T-cell (primary cell): ENCODE results near the gene ZNF777. TPM values are rescaled to one million over a fixed set of nuclear protein-coding genes. Genes with fewer than 3 reads are reported as not detected.

Experiments
- ATAC-seq, 4 experiments: fragments of 200-7000 bp in 3 of 4; fragments of 150-1000 bp in 1 of 4; cut with Tn5 transposase; replicated peaks in 1 of 4; 1 replicate in 3 of 4; 2 replicates in 1 of 4; pipeline ENCODE4 v1.10.0; 2021; ENCODE audit warnings: moderate library complexity in 3 of 4, mild to moderate bottlenecking in 2 of 4, moderate number of reproducible peaks in 1 of 4
- CTCF ChIA-PET, 2 donors: fragments of 300-600 bp; sonication (Branson Sonifier 250); formaldehyde crosslinking; loops; one replicate each; lab custom pipeline; 2022; ENCODE audit warnings: antibody characterized with exemption in 2 of 2; lab: Charles Lee
- POLR2A ChIA-PET, 2 donors: fragments of 300-600 bp; sonication (Branson Sonifier 250); formaldehyde crosslinking; loops; one replicate each; lab custom pipeline; 2022; ENCODE audit warnings: antibody characterized with exemption in 2 of 2; lab: Charles Lee
- DNase-seq, 35 experiments: peaks; one replicate each; pipeline versions ENCODE4 v3.0.0 to v3.0.0-alpha.2; 2013 to 2023
- H3K27ac ChIP-seq: one replicate; pipeline ENCODE4 v1.5.1; 2013; ENCODE audit warnings: low read length
- H3K27me3 ChIP-seq, 2 experiments: replicated peaks in 1 of 2; 1 replicate in 1 of 2; 2 replicates in 1 of 2; pipeline versions ENCODE4 v1.6.1 to v1.7.0; 2013; ENCODE audit warnings: low read length in 1 of 2, mixed read lengths in 1 of 2; ENCODE audit not compliant: control insufficient read depth in 2 of 2, insufficient read depth in 2 of 2; ENCODE audit errors: extremely low read depth in 1 of 2
- H3K36me3 ChIP-seq, 2 donors: 1 replicate in 1 of 2; 2 replicates in 1 of 2; pipeline versions ENCODE4 v1.6.1 to v1.7.0; 2013; ENCODE audit warnings: low read length in 1 of 2; ENCODE audit not compliant: control insufficient read depth in 2 of 2, insufficient read depth in 1 of 2; ENCODE audit errors: extremely low read depth in 1 of 2
- H3K4me1 ChIP-seq, 2 experiments: 1 replicate in 1 of 2; 2 replicates in 1 of 2; pipeline versions ENCODE4 v1.6.1 to v1.7.0; 2013; ENCODE audit warnings: low read length in 2 of 2, mixed read lengths in 1 of 2; ENCODE audit not compliant: insufficient read depth in 2 of 2, control insufficient read depth in 1 of 2; ENCODE audit errors: extremely low read depth in 1 of 2
- H3K4me3 ChIP-seq, 2 donors: 1 replicate in 1 of 2; 2 replicates in 1 of 2; pipeline versions ENCODE4 v1.5.1 to v1.7.0; 2013; ENCODE audit warnings: mild to moderate bottlenecking in 2 of 2, low read length in 1 of 2, moderate library complexity in 1 of 2; ENCODE audit not compliant: control insufficient read depth in 1 of 2; ENCODE audit errors: extremely low read depth in 1 of 2
- H3K9me3 ChIP-seq: 2 replicates; pipeline ENCODE4 v1.7.0; 2013
- H3K27ac Mint-ChIP-seq, 2 donors: one replicate each; pipeline ENCODE4 v1.8.0; 2020 to 2021; ENCODE audit warnings: mild to moderate bottlenecking in 2 of 2, mixed read lengths in 2 of 2
- H3K27me3 Mint-ChIP-seq, 2 donors: one replicate each; pipeline ENCODE4 v1.8.0; 2021 to 2022; ENCODE audit warnings: mixed read lengths in 2 of 2
- H3K36me3 Mint-ChIP-seq: one replicate; pipeline ENCODE4 v1.8.0; 2021; ENCODE audit warnings: mixed read lengths
- H3K4me1 Mint-ChIP-seq, 3 donors: one replicate each; pipeline ENCODE4 v1.8.0; 2020 to 2022; ENCODE audit warnings: mixed read lengths in 3 of 3, mild to moderate bottlenecking in 1 of 3
- H3K4me3 Mint-ChIP-seq, 3 donors: one replicate each; pipeline ENCODE4 v1.8.0; 2020 to 2022; ENCODE audit warnings: mild to moderate bottlenecking in 3 of 3, mixed read lengths in 3 of 3, moderate library complexity in 3 of 3
- H3K9me3 Mint-ChIP-seq, 3 donors: one replicate each; pipeline ENCODE4 v1.8.0; 2020 to 2022; ENCODE audit warnings: mixed read lengths in 3 of 3
- WGBS: methylation state at CpG from one replicate; pipeline ENCODE4 v1.1.5; 2013; ENCODE audit warnings: missing lambda C conversion rate; ENCODE audit not compliant: insufficient coverage; 5-methylcytosine and 5-hydroxymethylcytosine counted together
- total RNA-seq, 35 experiments: library from RNA in 6 of 35; stranded (reverse) in 6 of 35; fragments of 120-200 nt in 1 of 35; gene quantifications; one replicate each; pipeline versions ENCODE4 v1.2.1 to v1.2.4 and lab custom pipeline; 2013 to 2026

Gene ZNF777
- total RNA-seq, 5 donors from 2014 or later (not counting 1 experiment from before 2014, with no cell fraction given): 13.2 to 22.5 (median 19.8) TPM

- ATAC-seq (no peak), DNase-seq (no peak)
- Mint-ChIP-seq H3K27ac (no peak overlapping the region), H3K4me1 (peaks cover 0 to 4% (median 0%) of the 10 kb centered on the region in 3 donors), H3K4me3 (no peak overlapping the region), H3K36me3 (peaks cover 57% of the 10 kb centered on the region), H3K9me3 (no peaks in the 10 kb centered on the region), H3K27me3 (no peaks in the 10 kb centered on the region)
- Histone ChIP-seq H3K4me3 (no peak overlapping the region), H3K27me3 (no peaks in the 10 kb centered on the region), H3K27ac (no peak overlapping the region), H3K4me1 (no peaks in the 10 kb centered on the region), H3K9me3 (no peaks in the 10 kb centered on the region), H3K36me3 (peaks cover 28 to 53% of the 10 kb centered on the region in 2 donors)
- POLR2A ChIA-PET: no interaction called here
- 100% methylated on average over 3 of the region's 6 CpGs for WGBS
- CTCF ChIA-PET: no interaction called here
Measured at GRCh38 chr7:149473251-149473650, 12.4 kb upstream of the ZNF777 start.

GRCh38 chr7:149471289-149471953 lies 10.6 kb upstream of the ZNF777 start:
- Histone ChIP-seq H3K9me3 (peaks cover 2% of the 10 kb centered on the region), H3K27ac (no peak overlapping the region), H3K36me3 (peaks cover 28 to 37% of the 10 kb centered on the region in 2 donors), H3K4me3 (no peak overlapping the region), H3K4me1 (no peaks in the 10 kb centered on the region), H3K27me3 (no peaks in the 10 kb centered on the region)
- ATAC-seq: no peak
- Mint-ChIP-seq H3K4me1 (peaks cover 0 to 4% (median 0%) of the 10 kb centered on the region in 3 donors), H3K27me3 (peaks cover 0 to 1% of the 10 kb centered on the region in 2 donors), H3K4me3 (no peak overlapping the region), H3K36me3 (peaks cover 45% of the 10 kb centered on the region), H3K9me3 (peaks cover 0 to under 1% (median 0%) of the 10 kb centered on the region in 3 donors), H3K27ac (no peak overlapping the region)
- DNase-seq: no peak
- ChIA-PET POLR2A (no interaction called here), CTCF (no interaction called here)
- WGBS: 100% methylated on average over 1 of the region's 6 CpGs

- POLR2A ChIA-PET: no interaction called here
- H3K27ac Mint-ChIP-seq: no peak overlapping the region
- H3K4me1 Mint-ChIP-seq: no peaks in the 10 kb centered on the region
- peaks cover 0 to 4% (median 0%) of the 10 kb centered on the region in 3 donors for H3K9me3 Mint-ChIP-seq
- H3K27me3 Mint-ChIP-seq: peaks cover 5 to 7% of the 10 kb centered on the region in 2 donors
- 96% methylated on average over 5 of the region's 8 CpGs for WGBS
- H3K9me3 ChIP-seq: peaks cover 2% of the 10 kb centered on the region
- ATAC-seq (no peak), DNase-seq (no peak)
- no peak overlapping the region for H3K27ac ChIP-seq
- H3K4me3 Mint-ChIP-seq: no peak overlapping the region
- H3K4me1 ChIP-seq: no peaks in the 10 kb centered on the region
- H3K36me3 Mint-ChIP-seq: peaks cover 37% of the 10 kb centered on the region
- peaks cover 0 to 3% of the 10 kb centered on the region in 2 experiments for H3K27me3 ChIP-seq
- H3K36me3 ChIP-seq: peaks cover 19 to 23% of the 10 kb centered on the region in 2 donors
- H3K4me3 ChIP-seq: no peak overlapping the region
- CTCF ChIA-PET: no interaction called here
Measured at GRCh38 chr7:149469806-149470205, 8.9 kb upstream of the ZNF777 start.

- H3K4me3 Mint-ChIP-seq: no peak overlapping the region
- peaks cover 2% of the 10 kb centered on the region for H3K9me3 ChIP-seq
- peaks cover 13 to 14% of the 10 kb centered on the region in 2 donors for H3K27me3 Mint-ChIP-seq
- H3K27me3 ChIP-seq: peaks cover 0 to 7% of the 10 kb centered on the region in 2 experiments
- no peak for DNase-seq
- H3K4me1 Mint-ChIP-seq: no peaks in the 10 kb centered on the region
- no peak overlapping the region for H3K27ac Mint-ChIP-seq
- POLR2A ChIA-PET: interaction anchor here in 1 of 2 donors (0.7 kb wide), 1 partner anchor 54 kb away, joined by 4 read pairs; no protein-coding TSS in a partner anchor
- H3K4me1 ChIP-seq: no peaks in the 10 kb centered on the region
- no peak overlapping the region for H3K27ac ChIP-seq
- H3K9me3 Mint-ChIP-seq: peaks cover 0 to 4% (median 0%) of the 10 kb centered on the region in 3 donors
- CTCF ChIA-PET: no interaction called here
- H3K36me3 ChIP-seq: peaks cover 4 to 9% of the 10 kb centered on the region in 2 donors
- ATAC-seq: no peak
- WGBS: 97% methylated on average over 4 of the region's 5 CpGs
- H3K4me3 ChIP-seq: no peak overlapping the region
- H3K36me3 Mint-ChIP-seq: peaks cover 26% of the 10 kb centered on the region
Measured at GRCh38 chr7:149468208-149468607, 7.3 kb upstream of the ZNF777 start.

- CTCF ChIA-PET: no interaction called here
- peaks cover 18% of the 10 kb centered on the region for H3K36me3 Mint-ChIP-seq
- peaks cover 13 to 14% of the 10 kb centered on the region in 2 donors for H3K27me3 Mint-ChIP-seq
- H3K36me3 ChIP-seq: peaks cover 0 to 1% of the 10 kb centered on the region in 2 donors
- H3K27me3 ChIP-seq: peaks cover 0 to 7% of the 10 kb centered on the region in 2 experiments
- ATAC-seq: no peak
- H3K4me3 Mint-ChIP-seq: no peak overlapping the region
- H3K9me3 ChIP-seq: peaks cover 2% of the 10 kb centered on the region
- POLR2A ChIA-PET: interaction anchor here in 1 of 2 donors (0.7 kb wide), 1 partner anchor 53 kb away, joined by 4 read pairs; no protein-coding TSS in a partner anchor
- no peak overlapping the region for H3K27ac Mint-ChIP-seq
- H3K4me1 ChIP-seq: no peaks in the 10 kb centered on the region
- no CpG with 5 or more reads among the region's 1 CpG for WGBS
- no peak overlapping the region for H3K27ac ChIP-seq
- no peak overlapping the region for H3K4me3 ChIP-seq
- no peak for DNase-seq
- no peaks in the 10 kb centered on the region for H3K4me1 Mint-ChIP-seq
- peaks cover 0 to 4% (median 0%) of the 10 kb centered on the region in 3 donors for H3K9me3 Mint-ChIP-seq
Measured at GRCh38 chr7:149467321-149467859, 6.5 kb upstream of the ZNF777 start.

- H3K4me3 Mint-ChIP-seq: no peak overlapping the region
- ATAC-seq (no peak), DNase-seq (no peak)
- Histone ChIP-seq H3K4me1 (peaks cover 0 to under 1% of the 10 kb centered on the region in 2 experiments), H3K9me3 (peaks cover 2% of the 10 kb centered on the region), H3K4me3 (no peak overlapping the region), H3K36me3 (no peaks in the 10 kb centered on the region), H3K27ac (no peak overlapping the region), H3K27me3 (peaks cover 0 to 7% of the 10 kb centered on the region in 2 experiments)
- peaks cover 13 to 14% of the 10 kb centered on the region in 2 donors for H3K27me3 Mint-ChIP-seq
- no peak overlapping the region for H3K27ac Mint-ChIP-seq
- H3K9me3 Mint-ChIP-seq: peaks cover 0 to 4% (median 0%) of the 10 kb centered on the region in 3 donors
- H3K36me3 Mint-ChIP-seq: peaks cover 10% of the 10 kb centered on the region
- peaks cover under 1 to 2% (median 1%) of the 10 kb centered on the region in 3 donors for H3K4me1 Mint-ChIP-seq
- ChIA-PET CTCF (no interaction called here), POLR2A (no interaction called here)
Measured at GRCh38 chr7:149466364-149466763, 5.5 kb upstream of the ZNF777 start.
